ENCODE measurements around the gene KCP. TPM values are rescaled to one million over a fixed set of nuclear protein-coding genes. Genes with fewer than 3 reads are reported as not detected.

Gene KCP
- polyA plus RNA-seq, 3 donors = 15.0 to 32.4 (median 21.4) TPM

DNA sequence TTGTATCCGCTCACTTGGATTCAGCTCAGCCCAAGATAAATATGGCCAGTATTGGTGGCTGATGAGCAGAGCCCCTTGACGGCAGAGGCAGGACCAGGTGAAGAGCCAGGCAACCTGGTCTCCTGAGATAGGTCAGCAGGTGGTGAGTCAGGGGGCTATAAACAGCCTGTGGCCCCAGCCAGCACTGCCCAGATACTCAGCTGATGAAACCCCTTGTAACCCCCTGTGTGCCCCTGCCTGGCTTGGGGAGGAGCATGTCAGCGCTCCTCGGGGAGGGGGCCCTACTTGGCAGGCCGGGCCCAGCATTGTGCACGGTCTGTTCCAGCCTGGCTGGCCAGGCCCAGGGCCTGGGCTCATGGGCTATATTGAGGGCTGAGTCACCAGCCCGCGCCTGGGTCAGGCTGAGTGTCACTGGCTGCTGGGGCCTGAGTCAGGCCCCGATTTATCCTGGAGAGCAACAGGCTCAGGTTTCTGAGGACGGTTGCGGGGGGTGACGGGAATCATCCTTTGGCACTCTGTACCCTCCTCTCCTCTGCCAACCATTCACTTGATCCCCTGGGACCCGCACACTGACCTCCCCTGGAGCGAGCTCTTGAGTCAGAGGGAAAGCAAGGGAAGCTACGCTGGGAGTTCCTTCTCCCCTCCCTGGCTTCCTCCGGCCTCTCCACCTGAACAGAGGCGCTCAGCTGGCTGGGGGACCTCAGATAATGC is 83.1 kb downstream of the KCP start:
- no peak for DNase-seq (ENCODE audit: extremely low read depth in 1 of 11, low read depth in 9 of 11, low spot score in 4 of 11)

DNA sequence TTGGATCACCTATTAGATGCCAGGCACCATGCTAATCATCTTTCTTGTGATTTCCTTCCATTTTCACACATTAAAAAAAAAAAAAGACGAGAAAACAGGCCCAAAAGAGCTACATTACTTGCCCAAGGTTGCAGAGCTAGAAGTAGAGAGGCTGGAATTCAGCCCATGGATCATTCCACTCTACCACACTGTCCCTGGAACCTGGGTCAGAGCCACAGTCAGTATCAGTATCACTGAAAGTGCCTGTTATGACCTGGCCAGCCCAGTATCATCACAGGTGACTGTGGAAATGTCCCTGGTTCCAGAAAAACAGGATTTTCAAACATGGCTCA is 83.6 kb downstream of the KCP start:
- no peak for DNase-seq (ENCODE audit: extremely low read depth in 1 of 11, low read depth in 9 of 11, low spot score in 4 of 11)

Other genes with a start within 250 kb of the KCP start
- gene GARIN1A, start 238.4 kb downstream of the KCP start, polyA plus RNA-seq (ENCODE audit: insufficient read length in 3 of 3) = 1 to 10 TPM; 2.4 to 4.3 (median 2.7) TPM
- 100 to 1,000 TPM; 167 to 207 (median 204) TPM for gene CALU, start 171.3 kb downstream of the KCP start, polyA plus RNA-seq (ENCODE audit: insufficient read length in 3 of 3)
- 1 to 10 TPM; 1.0 to 1.7 (median 1.5) TPM for gene OPN1SW, start 134.9 kb downstream of the KCP start, polyA plus RNA-seq (ENCODE audit: insufficient read length in 3 of 3)
- gene CCDC136, start 118.7 kb downstream of the KCP start, polyA plus RNA-seq (ENCODE audit: insufficient read length in 3 of 3) = 10 to 100 TPM; 16.1 to 22.8 (median 22.5) TPM
- gene FLNC, start 80.3 kb downstream of the KCP start, polyA plus RNA-seq (ENCODE audit: insufficient read length in 3 of 3) = 10 to 100 TPM; 11.2 to 23.6 (median 17.8) TPM
- gene ATP6V1F, start 47.9 kb downstream of the KCP start, polyA plus RNA-seq (ENCODE audit: insufficient read length in 3 of 3) = 100 to 1,000 TPM; 224 to 261 (median 241) TPM
- 10 to 100 TPM in 1 of 3 donors, 1 to 10 TPM in 2; 7.3 to 10.3 (median 9.1) TPM for gene IRF5, start 27.2 kb upstream of the KCP start, polyA plus RNA-seq (ENCODE audit: insufficient read length in 3 of 3)
- 10 to 100 TPM; 42.0 to 47.7 (median 45.1) TPM for gene TNPO3, start 144.4 kb upstream of the KCP start, polyA plus RNA-seq (ENCODE audit: insufficient read length in 3 of 3)
- 10 to 100 TPM; 69.0 to 76.8 (median 73.9) TPM for gene TSPAN33, start 234.0 kb upstream of the KCP start, polyA plus RNA-seq (ENCODE audit: insufficient read length in 3 of 3)

Data from renal cortex interstitium (tissue), 11 donors.